K562 treated with DMSO at 1 percent for 24 hours (cell line): Measurements from ENCODE around the gene LEMD1. TPM values are rescaled to one million over a fixed set of nuclear protein-coding genes. Genes with fewer than 3 reads are reported as not detected.

ENCODE experiments used
- total RNA-seq: library from RNA; unstranded; fragments of 300-600 nt; gene quantifications from 2 replicates; pipeline ENCODE4 v1.2.3, GENCODE V29; 2022; ENCODE audit warnings: low read depth; ENCODE audit not compliant: insufficient read depth

The LEMD1 gene, protein sequence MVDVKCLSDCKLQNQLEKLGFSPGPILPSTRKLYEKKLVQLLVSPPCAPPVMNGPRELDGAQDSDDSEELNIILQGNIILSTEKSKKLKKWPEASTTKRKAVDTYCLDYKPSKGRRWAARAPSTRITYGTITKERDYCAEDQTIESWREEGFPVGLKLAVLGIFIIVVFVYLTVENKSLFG
- total RNA-seq: not detected in 2 replicates

DNA sequence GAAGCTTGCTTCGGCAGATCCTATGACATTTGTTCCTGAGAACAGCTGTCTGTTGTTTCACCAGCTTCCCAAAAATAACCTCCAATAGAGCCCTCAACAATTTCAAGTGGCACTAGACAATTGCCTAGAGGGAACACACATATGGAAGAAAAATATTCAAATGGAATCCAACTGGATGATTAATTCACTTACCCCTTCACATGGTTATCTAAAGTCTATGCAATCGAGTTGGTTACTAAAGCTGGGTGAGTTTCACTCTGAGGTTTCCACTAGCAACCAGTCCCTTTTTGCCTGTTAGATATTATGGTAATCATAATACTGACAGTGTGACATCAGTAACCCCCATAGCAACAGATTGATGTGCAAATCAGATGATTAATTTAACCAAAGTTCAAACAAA is at the start of gene LEMD1:
Gene LEMD1 (minus strand): TSS at position 259 of the 400 bp plus-strand sequence. CDS start 1,520 bp downstream, outside the sequence.

DNA sequence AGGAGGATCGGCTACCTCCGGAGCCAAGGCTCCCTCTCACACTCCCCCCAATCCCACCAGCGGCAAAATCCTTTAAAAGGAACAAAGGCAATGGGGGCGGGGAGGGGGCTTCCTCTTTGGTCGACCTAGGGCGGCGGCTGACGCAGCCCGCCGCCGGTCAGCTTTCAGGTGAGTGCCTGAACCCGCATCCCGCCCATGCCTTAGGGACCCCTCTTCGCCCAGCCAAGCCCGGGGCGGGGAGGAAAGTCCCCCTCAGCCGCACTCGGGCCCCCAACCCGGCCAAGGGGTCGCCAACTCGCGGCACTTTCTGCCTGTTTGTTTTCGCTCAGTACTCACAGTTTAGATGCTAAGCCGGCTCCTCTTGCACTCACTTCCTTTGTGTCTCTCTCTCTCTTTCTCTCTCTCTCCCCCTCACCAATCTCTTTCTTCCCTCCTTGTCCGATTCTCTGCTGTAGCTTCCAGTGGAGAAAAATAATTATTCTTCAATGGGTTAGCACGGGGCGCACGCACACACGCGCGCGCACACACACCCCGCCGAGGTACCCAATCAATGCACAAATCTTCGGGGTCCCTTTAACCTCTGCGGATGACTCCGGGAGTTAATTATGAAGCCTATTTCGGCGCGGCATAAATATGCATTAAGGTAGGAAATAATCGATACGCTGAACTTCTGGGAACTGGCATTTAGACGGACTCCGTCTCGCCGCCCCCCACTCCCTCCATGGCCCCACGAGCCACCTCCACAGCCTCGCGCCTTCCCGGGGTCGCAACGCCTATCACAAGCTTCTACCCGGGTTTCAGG is 33.9 kb upstream of the LEMD1 start, which contains the start of gene BLACAT1:
Gene BLACAT1 (minus strand): TSS at position 465 of the 802 bp plus-strand sequence.

DNA sequence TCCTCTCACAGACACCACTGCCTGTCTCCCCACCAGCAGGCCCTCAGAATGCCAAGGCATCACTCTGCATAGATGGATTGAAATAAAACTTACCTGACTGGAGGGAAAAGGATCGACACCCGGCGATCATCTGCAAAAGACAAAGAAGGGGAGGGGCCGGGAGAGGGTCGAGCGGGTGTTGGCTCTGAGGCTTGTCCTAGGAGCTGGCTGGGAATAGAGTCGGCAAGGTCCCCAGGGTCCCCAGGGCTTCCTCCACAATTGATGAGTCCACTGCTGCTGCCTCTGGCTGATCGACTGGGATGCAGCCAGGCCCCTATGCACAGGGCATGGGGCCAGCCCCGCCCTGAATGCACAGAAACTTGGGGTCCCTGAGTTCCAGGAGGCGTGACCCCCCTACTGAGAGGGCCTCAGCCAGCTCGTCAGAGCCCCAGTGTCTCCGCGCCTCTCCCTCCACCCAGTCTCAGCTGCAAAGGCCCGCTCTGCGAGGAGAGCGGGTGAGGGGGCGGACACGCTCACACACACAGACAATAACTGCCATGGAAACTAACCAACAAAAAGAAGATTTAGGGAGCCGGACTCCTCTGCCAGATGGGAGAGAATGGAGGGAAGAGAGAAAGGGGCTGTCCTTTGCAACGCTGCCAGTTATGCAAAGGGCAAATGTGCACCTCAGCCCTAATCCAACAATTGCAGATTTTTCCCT is 65.3 kb downstream of the LEMD1 start, which contains the start of gene KLHDC8A:
Gene KLHDC8A (minus strand): TSS at position 483 of the 700 bp plus-strand sequence. CDS start 13,318 bp downstream, outside the sequence.

Other genes with a start within 250 kb of the LEMD1 start
- gene DSTYK, start 210.4 kb downstream of the LEMD1 start, total RNA-seq: 6.4 and 8.0 TPM in 2 replicates
- 14.5 and 14.8 TPM in 2 replicates for gene TMCC2, start 194.1 kb downstream of the LEMD1 start, total RNA-seq
- 0.89 and 1.1 TPM in 2 replicates for gene NUAK2, start 100.3 kb downstream of the LEMD1 start, total RNA-seq
- gene KLHDC8A, start 65.1 kb downstream of the LEMD1 start, total RNA-seq: 0.56 TPM in 1 of 2 replicates, not detected in the other
- gene BLACAT1, start 34.0 kb upstream of the LEMD1 start, total RNA-seq: 0.67 and 1.6 TPM in 2 replicates
- 1.1 and 1.9 TPM in 2 replicates for gene CDK18, start 82.6 kb upstream of the LEMD1 start, total RNA-seq
- 4.0 and 5.4 TPM in 2 replicates for gene ELK4, start 210.0 kb upstream of the LEMD1 start, total RNA-seq